Skeletal muscle satellite cell (primary cell): Measurements from ENCODE around the gene POTEG. TPM values are rescaled to one million over a fixed set of nuclear protein-coding genes. Genes with fewer than 3 reads are reported as not detected.
"Not testable (repeated sequence)": the region's sequence is repeated elsewhere in the genome, so short reads cannot be mapped to it uniquely, and the experiment has no call there.

Source experiments
- H3K27me3 ChIP-seq: 2 replicates; pipeline ENCODE4 v1.7.0; 2013; ENCODE audit warnings: low read length; ENCODE audit not compliant: control insufficient read depth, insufficient read depth
- H3K36me3 ChIP-seq: 2 replicates; pipeline ENCODE4 v1.7.0; 2013; ENCODE audit warnings: mild to moderate bottlenecking, control low read depth, low read length; ENCODE audit not compliant: insufficient read depth
- H3K4me1 ChIP-seq: 2 replicates; pipeline ENCODE4 v1.7.0; 2013; ENCODE audit warnings: low read length; ENCODE audit not compliant: control insufficient read depth, insufficient read depth
- H3K4me2 ChIP-seq: 2 replicates; pipeline ENCODE4 v1.7.0; 2013; ENCODE audit warnings: mild to moderate bottlenecking, low read length
- H3K4me3 ChIP-seq: 2 replicates; pipeline ENCODE4 v1.7.0; 2013; ENCODE audit warnings: low read length
- H3K9ac ChIP-seq: 2 replicates; pipeline ENCODE4 v1.7.0; 2013; ENCODE audit warnings: mild to moderate bottlenecking, low read depth, low read length, moderate library complexity
- H3K9me3 ChIP-seq: replicated peaks from 2 replicates; pipeline ENCODE4 v1.7.0; 2013; ENCODE audit warnings: mild to moderate bottlenecking, control low read depth, low read length
- total RNA-seq: library from RNA; depleted of rRNA; stranded (reverse); fragments of >200 nt; gene quantifications from 2 replicates; pipeline ENCODE4 v1.2.3, GENCODE V29; 2012; rRNA removed

The POTEG gene
- total RNA-seq = not detected in 2 replicates

DNA sequence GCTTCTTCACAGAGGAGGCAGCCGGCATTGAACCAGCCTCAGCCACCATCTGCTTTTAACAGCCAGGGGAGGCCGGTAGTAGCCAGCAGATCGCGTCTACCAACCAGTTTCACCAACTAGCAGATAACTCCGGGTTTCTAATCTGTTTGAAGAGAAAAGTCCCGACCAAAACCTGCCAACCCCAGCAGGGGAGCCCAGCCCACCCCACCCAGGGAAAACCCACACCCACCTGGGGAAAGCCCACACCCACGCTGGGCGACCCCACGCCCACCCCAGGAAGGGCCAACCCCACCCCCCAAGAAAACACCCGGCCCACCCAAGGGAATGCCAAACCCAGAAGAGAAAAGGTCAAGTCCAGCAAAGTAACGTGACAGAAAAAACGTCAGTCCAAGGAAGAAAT, at the start of gene POTEG:
POTEG (minus strand) TSS at position 101 of the 400 bp plus-strand sequence; CDS start at position 49, 52 bp downstream.
- H3K4me1 ChIP-seq = not testable (repeated sequence)

DNA sequence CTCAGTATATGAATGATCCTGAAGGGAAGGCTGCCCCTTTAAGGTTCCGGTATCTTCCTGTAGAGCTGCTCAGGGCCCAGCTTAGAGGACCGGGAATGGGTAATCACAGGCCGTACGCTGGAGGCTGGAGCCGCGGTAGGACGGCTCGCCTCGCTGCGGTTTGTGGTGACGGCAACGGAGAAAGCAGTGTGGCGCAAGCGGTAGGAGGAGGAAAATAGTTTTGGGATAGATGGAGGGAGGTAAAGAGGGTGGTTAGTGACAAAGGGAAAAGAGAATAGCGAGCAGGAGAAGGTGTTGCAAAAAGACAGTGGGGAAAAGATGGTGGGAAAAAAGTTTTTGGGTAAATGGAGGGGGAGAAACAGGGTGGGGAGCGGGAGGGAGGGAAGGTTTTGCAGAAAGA, 48.0 kb upstream of the POTEG start:
- H3K4me3 ChIP-seq, H3K36me3 ChIP-seq, H3K9me3 ChIP-seq, H3K4me1 ChIP-seq, H3K9ac ChIP-seq, H3K27me3 ChIP-seq, H3K4me2 ChIP-seq: not testable (repeated sequence)

More for the DNA sequence above, at the start of gene POTEG:
- H3K9me3 ChIP-seq, H3K4me3 ChIP-seq, H3K4me2 ChIP-seq, H3K27me3 ChIP-seq, H3K36me3 ChIP-seq, H3K9ac ChIP-seq: not testable (repeated sequence)

DNA sequence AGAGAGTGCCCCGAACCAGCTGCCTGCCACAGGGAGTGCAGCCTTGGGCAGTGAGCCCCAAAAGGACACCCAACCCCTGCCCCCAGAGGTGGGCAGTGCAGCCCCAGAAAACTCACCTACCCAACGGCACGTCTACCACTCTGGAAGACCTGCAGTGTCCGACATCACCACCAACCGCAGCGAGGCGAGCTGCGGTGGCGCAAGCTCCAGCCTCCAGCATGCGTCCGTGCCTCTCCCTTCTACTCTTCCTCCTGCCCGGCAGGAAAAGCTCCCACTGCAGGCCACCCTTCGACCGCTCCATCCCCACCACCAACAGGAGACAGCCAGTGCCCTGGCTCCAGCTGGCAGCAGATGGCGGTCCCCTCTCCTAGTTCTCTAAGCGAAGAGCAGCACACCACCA, 47.3 kb upstream of the POTEG start:
- not testable (repeated sequence) for H3K4me3 ChIP-seq, H3K9me3 ChIP-seq, H3K27me3 ChIP-seq, H3K4me1 ChIP-seq, H3K36me3 ChIP-seq, H3K4me2 ChIP-seq, H3K9ac ChIP-seq

DNA sequence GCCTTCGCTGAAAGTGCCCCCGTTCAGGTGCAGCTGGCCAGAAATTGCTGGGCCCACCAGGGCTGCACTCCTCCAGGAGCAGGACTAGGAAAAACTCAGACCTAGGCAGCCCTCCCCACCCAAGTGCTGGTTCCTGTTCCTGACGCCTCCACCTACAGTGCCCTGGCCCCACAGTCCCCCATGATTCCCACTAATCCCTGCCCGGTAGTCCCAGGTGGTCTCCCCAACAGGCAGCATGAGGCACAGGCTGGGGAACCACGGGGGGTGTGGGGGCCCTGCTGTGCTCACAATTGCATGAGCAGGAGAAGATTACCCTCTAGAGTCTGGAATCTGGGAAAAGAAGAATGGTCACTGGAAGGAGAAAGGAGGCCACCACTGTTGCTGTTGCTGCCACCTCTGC, 46.4 kb upstream of the POTEG start:
- H3K4me2 ChIP-seq, H3K4me1 ChIP-seq, H3K36me3 ChIP-seq, H3K9ac ChIP-seq, H3K27me3 ChIP-seq, H3K4me3 ChIP-seq, H3K9me3 ChIP-seq: not testable (repeated sequence)

DNA sequence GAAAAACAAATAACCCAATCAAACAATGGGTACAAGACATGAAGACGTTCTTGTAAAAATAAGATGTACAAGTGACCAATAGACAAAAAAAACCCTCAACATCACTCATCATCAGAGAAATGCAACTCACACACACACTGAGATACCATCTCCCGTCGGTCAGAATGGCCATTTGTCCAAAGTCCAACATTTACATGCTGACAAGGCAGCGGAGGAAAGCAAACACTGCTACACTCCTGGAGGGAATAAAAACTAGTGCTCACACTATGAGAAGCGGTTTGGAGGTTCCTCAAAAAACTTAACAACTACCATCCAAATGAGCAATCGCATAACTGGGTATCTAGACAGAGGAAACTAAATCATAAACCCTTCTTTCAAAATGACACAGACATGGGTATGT, 11.6 kb upstream of the POTEG start:
- not testable (repeated sequence) for H3K9me3 ChIP-seq, H3K4me1 ChIP-seq, H3K4me2 ChIP-seq, H3K36me3 ChIP-seq, H3K27me3 ChIP-seq, H3K4me3 ChIP-seq, H3K9ac ChIP-seq

DNA sequence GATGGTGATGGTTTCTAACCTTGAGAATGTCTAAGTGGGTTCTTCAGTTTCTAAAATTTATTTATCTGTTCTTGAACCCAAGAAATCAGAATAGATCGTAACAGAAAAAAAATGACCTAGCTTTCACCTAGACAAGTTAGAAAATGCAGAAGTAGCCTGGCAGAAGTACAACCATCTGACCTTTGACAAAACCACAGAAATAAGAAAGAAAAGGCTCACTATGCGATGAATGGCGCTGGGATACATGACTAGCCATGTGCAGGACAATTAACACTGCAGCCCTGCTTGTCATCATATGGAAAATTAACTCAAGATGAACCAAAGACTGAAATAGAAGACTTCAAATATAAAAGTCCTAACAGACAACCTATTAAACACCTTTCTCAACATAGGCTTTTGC, 5.7 kb upstream of the POTEG start:
- H3K4me1 ChIP-seq, H3K9ac ChIP-seq, H3K4me3 ChIP-seq, H3K4me2 ChIP-seq, H3K9me3 ChIP-seq, H3K27me3 ChIP-seq, H3K36me3 ChIP-seq: not testable (repeated sequence)

DNA sequence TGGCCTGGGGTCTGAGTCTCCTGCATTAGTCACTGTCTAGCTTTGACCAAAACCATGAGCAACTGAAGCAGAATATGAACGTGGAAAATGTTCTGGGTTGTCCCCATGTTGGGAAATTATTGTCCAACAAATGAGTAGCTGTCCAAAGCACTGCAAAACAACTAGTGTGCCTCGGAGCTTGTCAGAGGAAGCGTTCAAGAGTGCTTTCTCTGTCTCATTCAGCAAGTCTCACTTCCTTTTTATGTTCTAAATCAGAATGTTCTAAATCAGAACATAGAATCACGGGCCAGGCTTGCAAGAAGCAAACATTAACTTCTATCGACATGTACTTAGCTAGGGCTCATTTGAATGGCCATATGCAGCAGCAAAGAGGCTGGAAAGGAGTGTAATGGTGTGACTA, 5.1 kb upstream of the POTEG start:
- H3K27me3 ChIP-seq, H3K36me3 ChIP-seq, H3K4me3 ChIP-seq: not testable (repeated sequence)

DNA sequence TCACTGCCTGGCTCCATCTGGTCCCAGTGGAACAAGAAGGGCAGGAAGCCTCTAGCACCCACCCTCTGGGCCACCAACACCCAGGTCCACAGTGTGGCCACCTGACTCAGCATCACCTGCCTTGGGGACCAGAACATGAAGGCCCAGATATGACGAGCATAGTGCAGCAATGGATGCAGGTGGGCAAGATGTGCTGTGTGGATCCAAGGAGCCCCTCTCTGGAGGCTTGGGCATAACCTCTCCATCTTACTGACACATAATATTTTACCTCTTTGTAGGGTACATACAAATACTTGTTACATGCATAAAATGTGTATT, 2.9 kb upstream of the POTEG start:
- H3K9ac ChIP-seq, H3K4me2 ChIP-seq, H3K4me1 ChIP-seq, H3K4me3 ChIP-seq, H3K27me3 ChIP-seq, H3K36me3 ChIP-seq, H3K9me3 ChIP-seq: not testable (repeated sequence)

More for the DNA sequence above, 5.1 kb upstream of the POTEG start:
- not testable (repeated sequence) for H3K9ac ChIP-seq, H3K4me2 ChIP-seq, H3K4me1 ChIP-seq, H3K9me3 ChIP-seq

DNA sequence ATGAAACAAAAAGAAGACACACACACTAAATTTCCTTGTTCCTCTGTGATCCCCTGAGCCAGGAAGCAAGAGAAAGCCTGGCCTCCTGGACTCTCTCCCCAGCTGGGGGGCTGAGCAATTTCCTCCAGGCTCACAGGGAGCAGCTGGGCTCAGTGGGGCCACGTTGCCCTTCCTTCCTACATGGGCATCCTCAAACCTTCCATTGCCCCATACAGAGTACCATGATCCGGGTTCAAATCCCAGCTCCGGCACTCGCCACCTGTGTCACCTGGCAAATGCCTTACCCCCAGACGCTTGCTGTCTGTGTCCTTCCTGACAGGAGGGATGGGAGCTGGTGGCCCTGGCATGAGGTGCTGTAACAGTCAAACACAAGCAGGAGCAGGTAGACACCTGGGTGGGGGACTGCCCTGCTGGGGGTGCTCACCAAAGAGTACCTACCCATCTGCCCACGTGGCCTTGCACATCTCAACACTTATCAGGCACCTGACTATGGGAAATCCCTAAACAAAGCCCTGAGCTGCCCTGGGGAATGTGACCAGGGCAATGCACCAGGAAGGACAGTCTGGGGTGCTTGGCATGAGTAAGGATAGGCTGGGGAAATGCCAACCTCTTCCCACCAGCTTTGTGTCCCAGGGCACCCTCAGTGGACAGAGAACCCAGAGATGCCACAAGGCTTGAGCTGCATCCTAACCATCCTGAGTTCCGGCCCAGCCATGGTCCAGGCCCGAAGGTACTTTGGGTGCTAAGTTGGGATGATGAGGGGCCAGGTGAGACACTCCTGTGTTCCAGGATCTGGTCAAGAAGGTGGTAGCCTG, 2.4 kb upstream of the POTEG start:
- not testable (repeated sequence) for H3K27me3 ChIP-seq, H3K36me3 ChIP-seq, H3K9me3 ChIP-seq, H3K4me3 ChIP-seq, H3K4me1 ChIP-seq, H3K9ac ChIP-seq, H3K4me2 ChIP-seq

DNA sequence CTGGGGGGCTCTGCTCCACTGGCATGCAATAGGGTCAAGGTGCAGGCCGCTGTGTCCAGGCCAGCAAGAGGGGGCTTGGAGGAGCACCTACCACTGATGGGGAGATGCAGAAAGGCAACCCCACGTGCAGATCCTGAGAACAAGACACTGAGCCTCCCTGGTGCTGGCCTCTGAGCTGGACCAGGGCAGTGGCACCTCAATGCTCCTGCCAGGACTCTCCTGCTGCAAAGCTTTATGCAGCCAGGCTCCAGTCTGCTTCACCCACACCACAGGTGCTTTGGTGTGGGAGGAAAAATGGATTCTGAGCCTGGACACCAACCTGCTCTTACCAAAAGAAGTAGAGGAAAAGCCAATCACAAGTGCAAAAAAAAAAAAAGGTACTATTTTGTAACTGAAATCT, 1.7 kb upstream of the POTEG start:
- not testable (repeated sequence) for H3K9ac ChIP-seq, H3K27me3 ChIP-seq, H3K4me1 ChIP-seq, H3K4me3 ChIP-seq, H3K4me2 ChIP-seq, H3K9me3 ChIP-seq, H3K36me3 ChIP-seq

DNA sequence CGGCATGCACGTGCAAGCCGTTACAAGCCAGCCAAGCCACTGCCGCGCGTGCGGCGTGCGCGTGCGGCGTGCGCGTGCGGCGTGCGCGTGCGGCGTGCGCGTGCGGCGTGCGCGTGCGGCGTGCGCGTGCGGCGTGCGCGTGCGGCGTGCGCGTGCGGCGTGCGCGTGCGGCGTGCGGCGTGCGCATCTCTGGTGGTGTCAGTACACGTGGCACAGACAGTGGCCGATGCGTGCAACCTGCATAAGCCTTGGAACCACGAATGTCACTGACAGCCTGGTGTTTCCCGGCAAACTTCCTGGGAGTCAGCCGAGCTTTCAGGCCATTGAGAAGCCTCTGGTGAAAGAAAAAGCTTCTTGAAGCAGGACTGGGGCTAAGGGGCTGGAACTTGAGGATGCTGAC, 750 bp upstream of the POTEG start:
- H3K36me3 ChIP-seq, H3K9ac ChIP-seq, H3K27me3 ChIP-seq, H3K4me2 ChIP-seq, H3K4me3 ChIP-seq, H3K4me1 ChIP-seq, H3K9me3 ChIP-seq: not testable (repeated sequence)

DNA sequence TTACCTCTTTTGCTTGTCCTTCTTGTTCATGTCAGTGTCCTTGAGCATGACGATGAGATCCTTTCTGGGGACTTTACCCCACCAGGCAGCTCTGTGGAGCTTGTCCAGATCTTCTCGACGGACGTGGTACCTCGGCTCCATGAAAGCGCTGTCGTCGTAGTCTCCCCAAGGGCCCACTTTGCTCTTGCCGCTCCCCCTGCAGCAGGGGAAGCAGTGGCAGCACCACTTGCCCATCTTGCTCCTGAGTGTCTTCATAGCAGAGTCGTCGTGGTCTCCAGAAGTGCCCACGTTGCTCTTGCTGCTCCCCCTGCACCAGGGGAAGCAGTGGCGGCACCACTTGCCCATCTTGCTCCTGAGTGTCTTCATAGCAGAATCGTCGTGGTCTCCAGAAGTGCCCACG, 376 bp downstream of the POTEG start:
- H3K9me3 ChIP-seq, H3K4me2 ChIP-seq, H3K9ac ChIP-seq, H3K36me3 ChIP-seq, H3K4me1 ChIP-seq, H3K27me3 ChIP-seq, H3K4me3 ChIP-seq: not testable (repeated sequence)
